Neural progenitor cell (in vitro differentiated cells): Measurements from ENCODE around the gene MDFIC2.

Experiments
- EZH2 ChIP-seq: fragments of 200-600 bp; sonication (generic); IDR thresholded peaks from 2 replicates; pipeline ENCODE4 v1.6.1; 2017; ENCODE audit warnings: antibody characterized with exemption, mild to moderate bottlenecking, moderate library complexity
- EZH2phosphoT487 ChIP-seq: fragments of 200-600 bp; sonication (generic); IDR thresholded peaks from 2 replicates; pipeline ENCODE4 v1.6.1; 2017; ENCODE audit warnings: antibody characterized with exemption
- TF ChIP-seq, protein P1 (sequence below): fragments of 200-600 bp; sonication (generic); IDR thresholded peaks from 2 replicates; pipeline ENCODE4 v1.5.1; 2017; ENCODE audit warnings: antibody characterized with exemption, mild to moderate bottlenecking

DNA sequence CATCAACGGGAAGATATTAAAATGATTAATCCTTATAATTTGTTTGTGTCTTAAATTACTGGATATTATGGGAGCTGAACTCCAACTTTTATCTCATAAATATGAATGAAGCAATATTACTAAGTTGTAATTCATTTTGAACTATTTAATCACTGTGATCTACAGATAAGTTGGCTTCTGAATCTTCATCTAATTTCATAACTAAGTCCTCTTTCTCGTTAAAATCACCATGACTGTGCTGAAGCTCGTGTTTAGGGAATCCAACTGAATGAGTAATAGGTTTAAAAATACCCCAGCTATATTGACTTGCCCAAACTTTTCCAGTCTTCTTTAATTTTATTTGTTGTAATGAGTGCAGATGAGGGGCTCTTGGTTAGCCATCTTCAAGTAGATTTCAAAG lies 14.1 kb downstream of the MDFIC2 start:
- TF ChIP-seq, protein P1, sequence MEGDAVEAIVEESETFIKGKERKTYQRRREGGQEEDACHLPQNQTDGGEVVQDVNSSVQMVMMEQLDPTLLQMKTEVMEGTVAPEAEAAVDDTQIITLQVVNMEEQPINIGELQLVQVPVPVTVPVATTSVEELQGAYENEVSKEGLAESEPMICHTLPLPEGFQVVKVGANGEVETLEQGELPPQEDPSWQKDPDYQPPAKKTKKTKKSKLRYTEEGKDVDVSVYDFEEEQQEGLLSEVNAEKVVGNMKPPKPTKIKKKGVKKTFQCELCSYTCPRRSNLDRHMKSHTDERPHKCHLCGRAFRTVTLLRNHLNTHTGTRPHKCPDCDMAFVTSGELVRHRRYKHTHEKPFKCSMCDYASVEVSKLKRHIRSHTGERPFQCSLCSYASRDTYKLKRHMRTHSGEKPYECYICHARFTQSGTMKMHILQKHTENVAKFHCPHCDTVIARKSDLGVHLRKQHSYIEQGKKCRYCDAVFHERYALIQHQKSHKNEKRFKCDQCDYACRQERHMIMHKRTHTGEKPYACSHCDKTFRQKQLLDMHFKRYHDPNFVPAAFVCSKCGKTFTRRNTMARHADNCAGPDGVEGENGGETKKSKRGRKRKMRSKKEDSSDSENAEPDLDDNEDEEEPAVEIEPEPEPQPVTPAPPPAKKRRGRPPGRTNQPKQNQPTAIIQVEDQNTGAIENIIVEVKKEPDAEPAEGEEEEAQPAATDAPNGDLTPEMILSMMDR, result no peak
- no peak for TF ChIP-seq EZH2phosphoT487
- no peak for TF ChIP-seq EZH2
